Endothelial cell of umbilical vein (primary cell): ENCODE data around the gene TCEA2. TPM values are rescaled to one million over a fixed set of nuclear protein-coding genes. Genes with fewer than 3 reads are reported as not detected.

Experiments used
- BruUV-seq: library from RNA; stranded (reverse); fragments of 400-500 nt; replicated peaks from 2 replicates; lab custom pipeline; 2021; lab: Mats Ljungman, UMichigan
- CTCF ChIA-PET: fragments of 300-600, 350-600 bp; sonication (Branson Sonifier 250); formaldehyde crosslinking; loops from one replicate; lab custom pipeline; 2021; ENCODE audit warnings: antibody characterized with exemption, inconsistent platforms; lab: Charles Lee
- POLR2A ChIA-PET: fragments of 300-600, 350-600 bp; sonication (Branson Sonifier 250); formaldehyde crosslinking; loops from one replicate; lab custom pipeline; 2021; ENCODE audit warnings: antibody characterized with exemption, inconsistent platforms; lab: Charles Lee
- DNase-seq: peaks from one replicate; pipeline ENCODE4 v3.0.0-alpha.2; 2011; ENCODE audit warnings: low read depth, low spot score
- FAIRE-seq: peaks from 2 replicates; lab custom pipeline; 2011; peaks lifted over from hg19 to GRCh38; lab: Jason Lieb, UNC
- H2AFZ ChIP-seq: 2 replicates; pipeline ENCODE4 v1.6.0; 2012; ENCODE audit warnings: low read depth, low read length, control low read depth, inconsistent platforms
- H3K27ac ChIP-seq: 2 replicates; pipeline ENCODE4 v1.5.1; 2011; ENCODE audit warnings: low read depth, mild to moderate bottlenecking, control low read depth, low read length, moderate library complexity; ENCODE audit not compliant: insufficient read depth
- H3K27me3 ChIP-seq, 2 experiments: 2 replicates each; pipeline versions ENCODE4 v1.6.0 to v1.6.1; 2011; ENCODE audit warnings: low read length in 2 of 2, mixed read lengths in 1 of 2; ENCODE audit not compliant: control insufficient read depth in 2 of 2, insufficient read depth in 2 of 2
- H3K36me3 ChIP-seq, 2 experiments: 2 replicates in 1 of 2; 3 replicates in 1 of 2; pipeline ENCODE4 v1.5.1; 2011; ENCODE audit warnings: low read length in 2 of 2, mild to moderate bottlenecking in 1 of 2, moderate library complexity in 1 of 2; ENCODE audit not compliant: control insufficient read depth in 2 of 2, insufficient read depth in 2 of 2; ENCODE audit errors: extremely low read depth in 1 of 2
- H3K4me1 ChIP-seq: 3 replicates; pipeline ENCODE4 v1.5.1; 2011; ENCODE audit warnings: mild to moderate bottlenecking, low read length; ENCODE audit not compliant: control insufficient read depth, insufficient read depth; ENCODE audit errors: extremely low read depth
- H3K4me2 ChIP-seq: 2 replicates; pipeline ENCODE4 v1.6.1; 2011; ENCODE audit warnings: low read length, control low read depth, mixed read lengths; ENCODE audit not compliant: insufficient read depth
- H3K4me3 ChIP-seq, 3 experiments: fragments of 200-600 bp in 1 of 3; sonication (generic), shearing (Covaris generic) in 1 of 3; replicated peaks in 1 of 3; 2 replicates each; pipeline ENCODE4 v1.5.1; 2011 to 2016; ENCODE audit warnings: control low read depth in 3 of 3, low read length in 3 of 3, mild to moderate bottlenecking in 2 of 3, inconsistent platforms in 1 of 3, low read depth in 1 of 3, moderate library complexity in 1 of 3; ENCODE audit not compliant: insufficient read depth in 1 of 3
- H3K79me2 ChIP-seq: 2 replicates; pipeline ENCODE4 v1.6.0; 2012; ENCODE audit warnings: low read length, inconsistent platforms; ENCODE audit not compliant: control insufficient read depth, insufficient read depth
- H3K9ac ChIP-seq: replicated peaks from 2 replicates; pipeline ENCODE3; 2011; ENCODE audit warnings: low read length, control low read depth; ENCODE audit not compliant: insufficient read depth; ENCODE audit errors: extremely low read depth
- H3K9me1 ChIP-seq: replicated peaks from 3 replicates; pipeline ENCODE4 v1.6.0; 2011; ENCODE audit warnings: mild to moderate bottlenecking, low read length; ENCODE audit not compliant: control insufficient read depth, insufficient read depth; ENCODE audit errors: extremely low read depth
- H3K9me3 ChIP-seq: replicated peaks from 2 replicates; pipeline ENCODE4 v1.5.1; 2012; ENCODE audit warnings: low read length, inconsistent platforms; ENCODE audit not compliant: control insufficient read depth, insufficient read depth
- H4K20me1 ChIP-seq: replicated peaks from 2 replicates; pipeline ENCODE3; 2011; ENCODE audit warnings: mild to moderate bottlenecking, low read length; ENCODE audit not compliant: control insufficient read depth, insufficient read depth; ENCODE audit errors: extremely low read depth
- CTCF ChIP-seq, 2 donors: IDR thresholded peaks; 1 replicate in 1 of 2; 2 replicates in 1 of 2; pipeline ENCODE4 v1.5.1; 2011; ENCODE audit warnings: low read length in 2 of 2, mild to moderate bottlenecking in 2 of 2, moderate library complexity in 2 of 2, control low read depth in 1 of 2, inconsistent platforms in 1 of 2, low read depth in 1 of 2; ENCODE audit not compliant: insufficient read depth in 1 of 2; ENCODE audit errors: extremely low read depth in 1 of 2
- EZH2 ChIP-seq: IDR thresholded peaks from 2 replicates; pipeline ENCODE4 v1.6.1; 2012; ENCODE audit warnings: borderline replicate concordance, low read depth, mild to moderate bottlenecking, moderate library complexity, low read length, inconsistent platforms; ENCODE audit not compliant: severe bottlenecking
- FOS ChIP-seq: IDR thresholded peaks from 2 replicates; pipeline ENCODE4 v1.6.1; 2011; ENCODE audit warnings: mild to moderate bottlenecking, low read length, moderate library complexity, borderline replicate concordance; ENCODE audit not compliant: insufficient read depth
- GATA2 ChIP-seq: IDR thresholded peaks from 2 replicates; pipeline ENCODE4 v1.7.0; 2011; ENCODE audit warnings: low read depth, mild to moderate bottlenecking, moderate library complexity, mixed read lengths, low read length; ENCODE audit not compliant: insufficient read length, insufficient read depth
- JUN ChIP-seq: IDR thresholded peaks from 2 replicates; pipeline ENCODE4 v1.6.1; 2011; ENCODE audit warnings: borderline replicate concordance, low read depth; ENCODE audit not compliant: insufficient read length, insufficient read depth
- MAX ChIP-seq: IDR thresholded peaks from 2 replicates; pipeline ENCODE4 v1.6.1; 2011; ENCODE audit not compliant: insufficient read depth, insufficient read length
- MYC ChIP-seq: IDR thresholded peaks from one replicate; pipeline ENCODE4 v1.6.1; 2011; ENCODE audit warnings: mild to moderate bottlenecking, low read depth, low read length
- POLR2A ChIP-seq: IDR thresholded peaks from 2 replicates; pipeline ENCODE4 v1.6.1; 2012; ENCODE audit warnings: low read depth, mild to moderate bottlenecking, control low read depth, low read length
- POLR2AphosphoS5 ChIP-seq: IDR thresholded peaks from 2 replicates; pipeline ENCODE4 v1.6.1; 2012; ENCODE audit warnings: low read depth, mild to moderate bottlenecking, control low read depth, low read length, moderate library complexity; ENCODE audit not compliant: insufficient read depth
- dilution Hi-C: fragments of 300-500 bp; cut with MboI; formaldehyde crosslinking; loops from one replicate; pipeline ENCODE4 v1.15.0; 2019; ENCODE audit warnings: low sequenced_read_pairs; ENCODE audit not compliant: extremely low pct_ligation_motif_present
- intact Hi-C: fragments of 100-400 bp; cut with micrococcal nuclease; formaldehyde crosslinking; loops from one replicate; pipeline ENCODE4 v1.10.0; 2022
- polyA plus RNA-seq, 4 experiments: library from polyadenylated mRNA; depleted of rRNA in 3 of 4; stranded (reverse) in 3 of 4; unstranded in 1 of 4; fragments of >200 nt; gene quantifications; 2 replicates each; pipeline versions ENCODE4 v1.2.1 to v1.2.3, GENCODE V29; 2011 to 2012; ENCODE audit warnings: missing spikeins in 1 of 4
- total RNA-seq: library from RNA; stranded (reverse); gene quantifications from 2 replicates; pipeline ENCODE4 v1.2.3, GENCODE V29; 2021

The TCEA2 gene
- total and polyA plus RNA-seq, 2 donors (not counting 3 experiments of a cell fraction or from before 2014, with no cell fraction given), result 53.1 to 65.5 TPM

- dilution Hi-C loops, result no loop called here
- no peak overlapping the region for H3K9ac ChIP-seq
- H3K4me1 ChIP-seq, result no peaks in the 10 kb centered on the region
- FAIRE-seq, result no peak
- H3K79me2 ChIP-seq, result no peaks in the 10 kb centered on the region
- H3K36me3 ChIP-seq, result no peaks in the 10 kb centered on the region
- no peak overlapping the region for H3K27ac ChIP-seq
- TF ChIP-seq CTCF (IDR thresholded peaks at IDR 0.05; ENCODE audit: extremely low read depth in 1 of 2, insufficient read depth in 1 of 2, low read depth in 1 of 2, low read length in 2 of 2) (no peak), MAX (no peak), POLR2AphosphoS5 (no peak), POLR2A (no peak), GATA2 (no peak), MYC (no peak), JUN (no peak), EZH2 (no peak), FOS (no peak)
- no peak overlapping the region for H2AFZ ChIP-seq
- H3K9me3 ChIP-seq, result no peaks in the 10 kb centered on the region
- no peak overlapping the region for H3K4me3 ChIP-seq
- H3K27me3 ChIP-seq, result peaks cover 19 to 22% of the 10 kb centered on the region in 2 experiments
- DNase-seq, result no peak
- ChIA-PET POLR2A (no interaction called here), CTCF (interaction anchor here (1.9 kb wide), 1 partner anchor 17 kb away, joined by 8 read pairs; the partner anchor contains the start of gene LKAAEAR1)
- H3K9me1 ChIP-seq, result no peaks in the 10 kb centered on the region
- no peaks in the 10 kb centered on the region for H4K20me1 ChIP-seq
- BruUV-seq, result no TSS peak
- intact Hi-C loops, result no loop called here
- H3K4me2 ChIP-seq, result no peak overlapping the region
Measured at GRCh38 chr20:64100566-64100888, 37.5 kb downstream of the TCEA2 start.
